Activated T-helper 1 cell treated with Interleukin-2 at 50 U/mL for 16 hours (primary cell): Measurements from ENCODE around the gene PLAC1.

Experiments
- DNase-seq: peaks from one replicate; pipeline ENCODE4 v3.0.0-alpha.2; 2020; ENCODE audit warnings: low read depth

The PLAC1 gene

DNA sequence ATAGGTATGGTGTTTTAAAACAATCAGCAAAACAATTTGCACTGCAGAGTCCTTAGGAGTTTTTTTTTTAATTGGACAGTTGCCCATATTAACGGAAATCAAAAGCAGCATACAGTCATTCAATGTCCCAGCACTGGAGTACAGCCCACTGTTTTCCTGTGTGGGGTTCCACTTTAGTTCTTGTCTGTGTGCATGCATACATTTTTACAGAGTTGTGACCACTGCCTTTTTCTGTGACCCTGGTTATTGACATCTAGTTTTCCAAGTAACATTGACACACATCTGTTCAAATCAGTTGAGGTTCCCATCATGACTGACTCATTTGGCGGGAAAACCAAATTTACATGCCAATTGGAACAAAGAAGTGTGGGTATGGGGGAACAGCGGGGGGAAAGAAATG lies 115.0 kb downstream of the PLAC1 start:
- DNase-seq = no peak

DNA sequence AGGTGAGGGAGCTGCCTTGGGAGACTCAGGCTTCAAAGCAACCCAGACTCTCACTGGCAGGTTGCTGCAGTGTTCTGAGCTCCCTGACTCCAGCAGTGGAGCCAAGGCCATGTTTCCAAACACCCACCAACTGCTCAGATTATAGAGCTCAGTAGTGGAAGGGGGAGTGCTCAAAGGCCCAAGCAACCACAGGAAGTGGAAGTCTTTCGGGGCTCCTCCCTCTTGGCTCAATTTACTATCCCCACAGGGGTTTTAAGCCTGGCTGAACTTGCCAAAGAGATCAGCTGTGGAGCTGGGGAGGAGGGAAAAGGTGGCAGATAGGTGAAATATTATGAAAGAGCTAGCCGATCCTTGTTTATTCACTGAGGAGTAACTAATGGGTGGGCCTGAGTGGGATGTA lies 115.8 kb downstream of the PLAC1 start:
- no peak for DNase-seq

DNA sequence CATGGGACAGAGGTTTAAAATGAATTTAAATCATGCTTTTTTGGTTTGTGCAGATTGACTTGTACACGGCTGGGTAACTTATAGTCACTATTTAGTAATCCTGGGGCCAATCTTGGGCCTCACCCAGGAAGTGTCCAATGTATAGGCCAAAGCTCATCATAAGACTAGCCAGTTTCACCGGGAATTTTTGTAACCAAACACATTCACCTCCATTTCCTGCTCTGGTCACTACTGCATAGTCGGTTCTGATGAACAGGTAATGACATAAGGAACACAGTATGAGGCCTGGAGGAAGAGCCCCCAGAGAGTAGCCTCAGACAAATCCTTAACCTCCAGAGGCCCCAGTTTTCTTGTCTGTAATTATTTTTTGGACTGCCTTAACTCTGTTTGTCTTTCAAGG lies 116.4 kb downstream of the PLAC1 start:
- DNase-seq = no peak

DNA sequence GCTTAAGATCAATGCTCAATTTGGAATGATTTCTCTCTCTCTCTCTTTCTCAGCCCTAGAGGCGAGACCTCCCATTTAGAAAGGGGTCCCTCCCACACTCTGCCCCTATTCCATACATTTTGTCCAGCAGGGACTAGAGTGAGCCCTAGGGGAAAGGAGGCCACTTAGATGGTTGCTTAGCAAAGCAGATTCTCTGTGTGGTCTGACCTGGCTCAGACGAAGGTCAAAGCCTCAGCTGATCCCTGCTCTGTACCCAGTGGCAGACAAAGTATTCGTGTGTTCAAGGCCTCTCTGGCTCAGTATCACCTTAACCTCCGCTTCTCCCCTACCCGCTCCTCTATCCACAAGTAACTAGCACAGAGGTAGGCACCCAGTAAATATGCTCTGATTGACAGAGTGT lies 120.0 kb downstream of the PLAC1 start:
- DNase-seq = no peak

DNA sequence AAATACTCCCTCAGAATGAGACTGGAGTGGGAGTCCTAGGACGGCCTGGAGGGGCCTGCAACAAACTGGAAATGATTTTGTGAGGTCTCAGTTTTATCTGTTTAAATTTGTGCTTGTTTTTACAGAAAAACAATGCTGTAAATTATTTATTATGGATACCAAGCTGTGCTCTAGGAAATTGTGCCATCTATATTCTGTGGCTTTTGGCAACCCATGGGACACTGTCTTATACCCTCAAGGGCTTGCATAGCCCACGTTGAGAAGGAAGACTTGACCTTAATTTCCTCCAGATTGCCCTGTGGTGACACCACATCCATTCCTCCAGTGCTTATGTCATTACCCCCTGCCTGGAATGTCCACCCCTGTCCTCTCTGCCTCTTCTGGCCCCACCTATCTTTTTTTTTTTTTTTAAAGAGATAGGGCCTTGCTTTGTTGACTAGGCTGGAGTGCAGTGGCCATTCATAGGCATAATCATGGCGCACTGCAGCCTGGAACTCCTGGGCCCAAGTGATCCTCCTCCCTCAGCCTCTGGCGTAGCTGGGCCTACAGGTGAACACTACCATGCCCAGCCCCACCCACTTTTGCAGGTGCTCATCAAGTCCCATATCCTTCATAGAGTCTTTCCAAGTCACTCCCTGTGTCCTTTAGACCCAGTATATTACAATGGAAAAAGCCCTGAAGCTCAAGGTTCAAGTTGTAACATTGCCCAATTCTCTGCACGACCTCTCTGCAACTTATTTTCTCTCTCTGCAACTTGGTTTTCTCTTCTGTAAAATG lies 120.9 kb downstream of the PLAC1 start:
- no peak for DNase-seq

DNA sequence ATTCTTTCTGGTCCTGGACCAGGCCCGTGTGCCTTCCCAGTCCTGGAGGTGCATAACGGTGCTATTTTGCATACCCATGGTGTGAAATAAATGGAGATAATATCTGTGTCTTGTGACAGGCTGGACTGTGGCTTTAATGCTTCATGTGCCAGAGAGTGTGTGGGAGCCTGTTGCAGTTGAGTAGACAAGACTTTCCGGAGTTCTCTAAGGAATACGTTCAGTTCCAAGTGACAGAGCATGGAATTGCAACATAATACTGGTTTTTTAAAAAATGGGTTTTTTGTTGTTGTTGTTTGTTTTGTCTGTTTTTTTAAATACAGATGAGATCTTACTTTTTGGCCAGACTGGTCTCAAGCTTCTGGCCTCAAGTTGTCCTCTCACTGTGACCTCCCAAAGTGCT lies 124.3 kb downstream of the PLAC1 start:
- DNase-seq = no peak

DNA sequence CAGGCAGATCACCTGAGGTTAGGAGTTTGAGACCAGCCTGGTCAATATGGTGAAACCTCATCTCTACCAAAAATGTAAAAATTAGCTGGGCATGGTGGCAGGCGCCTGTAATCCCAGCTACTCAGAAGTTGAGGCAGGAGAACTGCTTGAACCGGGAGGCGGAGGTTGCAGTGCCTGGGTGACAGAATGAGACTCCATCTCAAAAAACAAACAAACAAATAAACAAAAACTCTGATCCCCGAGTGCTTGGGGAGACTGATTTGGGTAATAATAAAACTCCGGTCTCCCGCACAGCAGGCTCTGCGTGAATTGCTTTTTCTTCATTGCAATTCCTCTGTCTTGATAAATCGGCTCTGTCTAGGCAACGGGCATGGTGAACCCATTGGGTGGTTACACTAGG lies 124.9 kb downstream of the PLAC1 start:
- DNase-seq = no peak

DNA sequence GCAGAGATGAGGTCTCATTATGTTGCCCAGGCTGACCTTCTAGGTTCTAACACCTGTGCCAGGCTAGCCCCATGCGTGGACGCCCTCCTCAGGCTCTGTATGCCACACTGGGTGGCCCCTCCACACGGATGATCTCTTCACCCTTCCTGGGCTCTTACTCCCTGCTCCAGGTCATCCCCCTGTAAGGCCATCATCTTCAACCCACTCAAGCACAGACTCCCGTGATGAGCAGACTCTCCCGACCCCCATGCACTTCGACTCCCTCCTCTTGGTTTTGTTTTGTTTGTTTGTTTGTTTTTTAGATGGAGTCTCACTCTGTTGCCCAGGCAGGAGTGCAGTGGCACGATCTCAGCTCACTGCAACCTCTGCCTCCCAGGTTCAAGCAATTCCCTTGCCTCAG lies 127.4 kb downstream of the PLAC1 start:
- DNase-seq = no peak

DNA sequence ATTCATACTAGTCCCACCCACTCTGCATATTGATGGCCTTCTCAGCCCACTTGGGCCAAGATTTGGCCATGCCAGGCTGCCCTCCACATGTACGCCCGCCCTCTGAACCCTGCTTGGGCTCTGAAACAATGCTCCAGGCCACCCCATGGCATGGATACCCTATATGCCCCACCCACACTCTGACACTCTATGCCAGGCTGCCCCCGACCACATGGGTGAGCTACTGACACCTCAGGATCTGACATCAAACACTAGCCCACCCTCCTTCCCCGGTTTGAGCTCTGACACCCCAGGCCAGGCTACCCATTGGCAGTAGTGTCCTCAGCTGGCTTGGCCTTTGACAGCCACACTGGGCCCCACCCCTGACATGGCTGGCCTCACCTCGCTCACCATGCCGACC lies 128.8 kb downstream of the PLAC1 start:
- DNase-seq = no peak

DNA sequence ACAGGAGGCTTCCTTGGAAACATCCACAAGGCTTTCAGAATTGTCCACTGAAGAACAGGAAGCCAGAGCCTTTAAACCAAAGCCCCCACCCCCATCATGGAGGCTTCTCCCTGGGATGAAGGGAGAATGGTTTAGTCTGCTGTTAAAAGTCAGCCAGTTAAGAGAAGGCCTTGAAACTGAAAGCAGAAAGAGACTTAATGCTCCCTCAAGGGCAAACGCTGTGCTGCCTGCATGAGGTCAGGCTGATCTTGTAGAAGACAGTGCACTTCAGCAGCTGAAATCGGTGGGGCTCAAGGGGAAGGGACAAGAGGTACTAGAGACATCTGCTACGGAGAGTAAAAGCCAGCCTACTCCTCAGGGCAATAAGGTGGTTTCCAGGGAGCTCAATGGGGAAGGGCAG lies 129.3 kb downstream of the PLAC1 start:
- no peak for DNase-seq

DNA sequence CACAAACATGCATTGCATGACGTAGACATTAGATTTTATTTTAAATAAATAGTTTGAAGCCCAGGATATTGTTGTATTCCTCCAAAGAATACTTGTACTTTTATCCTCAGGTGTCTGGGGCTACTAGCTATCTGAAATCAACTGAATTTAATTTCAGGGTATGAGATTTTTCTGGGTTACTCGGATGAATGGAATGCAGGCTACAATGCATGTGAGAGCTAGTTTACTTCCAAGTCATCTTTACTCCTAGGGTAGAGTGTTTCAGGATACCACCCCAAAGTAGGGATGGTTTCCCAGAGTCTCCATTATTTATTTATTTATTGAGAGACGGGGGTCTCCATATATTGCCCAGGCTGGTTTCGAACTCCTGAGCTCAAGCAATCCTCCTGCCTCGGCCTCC lies 131.9 kb downstream of the PLAC1 start:
- no peak for DNase-seq

DNA sequence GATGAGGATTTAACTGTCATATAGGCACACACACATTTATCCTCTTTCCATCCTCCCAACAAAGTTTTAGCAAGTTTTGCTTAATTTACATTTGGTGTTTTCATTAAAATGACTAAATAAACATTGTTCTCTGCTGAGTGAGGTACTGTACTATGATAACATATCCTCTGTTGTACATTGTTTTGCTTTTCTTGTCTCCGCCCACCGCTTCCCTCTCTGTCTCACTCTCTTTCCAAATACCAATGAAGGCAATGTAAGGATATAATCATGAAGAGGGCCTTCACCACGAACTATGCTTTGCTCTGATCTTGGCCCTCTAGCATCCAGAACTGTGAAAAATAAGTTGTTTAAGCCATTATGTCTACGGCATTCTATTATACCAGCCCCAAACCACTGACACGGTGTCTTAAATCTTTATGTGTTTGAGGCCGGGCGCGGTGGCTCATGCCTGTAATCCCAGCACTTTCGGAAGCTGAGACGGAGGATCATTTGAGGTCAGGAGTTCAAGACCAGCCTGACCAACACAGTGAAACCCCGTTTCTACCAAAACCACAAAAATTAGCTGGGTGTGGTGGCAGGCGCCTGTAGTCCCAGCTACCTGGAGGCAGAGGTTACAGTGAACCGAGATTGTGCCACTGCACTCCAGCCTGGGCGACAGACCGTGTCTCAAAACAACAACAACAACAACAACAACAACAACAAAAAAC lies 133.0 kb downstream of the PLAC1 start:
- no peak for DNase-seq

DNA sequence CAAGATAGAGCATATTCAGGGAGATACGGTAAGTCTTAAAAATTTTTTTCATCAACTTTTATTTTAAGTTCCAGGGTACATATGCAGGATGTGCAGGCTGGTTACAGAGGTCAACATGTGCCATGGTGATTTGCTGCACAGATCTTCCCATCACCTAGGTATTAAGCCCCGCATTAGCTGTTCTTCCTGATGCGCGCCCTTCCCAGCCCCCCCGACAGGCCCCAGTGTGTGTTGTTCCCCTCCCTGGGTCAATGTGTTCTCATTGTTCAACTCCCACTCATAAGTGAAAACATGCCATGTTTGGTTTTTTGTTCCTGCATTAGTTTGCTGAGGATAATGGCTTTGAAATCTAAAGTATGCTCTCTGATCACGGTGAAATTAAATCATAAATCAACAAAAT lies 134.1 kb downstream of the PLAC1 start:
- DNase-seq = no peak

DNA sequence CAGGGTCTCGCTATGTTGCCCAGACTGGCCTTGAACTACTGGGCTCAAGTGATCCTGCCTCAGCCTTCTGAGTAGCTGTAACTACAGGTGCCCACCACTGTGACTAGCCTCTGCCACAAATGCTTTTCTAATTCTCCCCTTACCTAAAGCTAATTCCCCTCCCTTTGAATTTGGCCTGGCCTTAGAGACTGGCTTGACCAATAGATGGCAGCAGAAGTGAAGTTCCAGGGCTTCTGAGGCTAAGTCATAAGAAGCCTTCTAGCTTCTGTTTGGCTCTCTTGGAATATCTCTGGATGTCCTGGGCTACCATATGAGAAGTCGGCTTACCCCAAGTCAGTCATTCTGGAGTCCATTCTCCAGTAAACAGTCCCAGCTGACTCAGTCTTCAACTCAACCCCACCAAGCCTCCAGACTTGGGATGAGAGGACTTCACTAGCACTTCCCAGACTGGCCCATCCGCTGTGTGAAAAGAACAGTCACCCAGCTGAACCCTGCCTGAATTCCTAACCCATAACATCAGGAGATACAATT lies 137.3 kb downstream of the PLAC1 start:
- no peak for DNase-seq
